Ovary (tissue), 9 donors: Measurements from ENCODE around the gene POLN. TPM values are rescaled to one million over a fixed set of nuclear protein-coding genes. Genes with fewer than 3 reads are reported as not detected.

Experiments used
- DNase-seq, 5 donors: peaks; one replicate each; pipeline ENCODE4 v3.0.0-alpha.2; 2019 to 2020
- H3K27ac ChIP-seq, 2 donors: fragments of 200-600 bp; one replicate each; pipeline versions ENCODE4 v1.5.1 to v1.8.0; 2019 to 2022
- H3K27me3 ChIP-seq: fragments of 200-600 bp; one replicate; pipeline ENCODE4 v1.8.0; 2022
- H3K36me3 ChIP-seq: fragments of 200-600 bp; sonication (generic); one replicate; pipeline ENCODE4 v1.5.1; 2019
- H3K4me1 ChIP-seq: one replicate; pipeline ENCODE4 v1.8.1; 2013; ENCODE audit warnings: mild to moderate bottlenecking, moderate library complexity; ENCODE audit not compliant: insufficient read depth
- H3K4me3 ChIP-seq: fragments of 200-600 bp; sonication (generic); one replicate; pipeline ENCODE4 v1.5.1; 2017
- H3K9me3 ChIP-seq, 2 donors: fragments of 200-600 bp in 1 of 2; sonication (generic) in 1 of 2; one replicate each; pipeline versions ENCODE4 v1.5.1 to v1.8.1; 2013 to 2019; ENCODE audit warnings: mild to moderate bottlenecking in 1 of 2, moderate library complexity in 1 of 2
- CTCF ChIP-seq, 3 donors: fragments of 450-650 bp in 2 of 3; fragments of 200-600 bp in 1 of 3; IDR thresholded peaks; one replicate each; pipeline versions ENCODE4 v1.5.1 to v1.8.0; 2016 to 2022; ENCODE audit warnings: antibody characterized with exemption in 3 of 3, mild to moderate bottlenecking in 1 of 3
- EP300 ChIP-seq: sonication (generic); formaldehyde crosslinking; IDR thresholded peaks from one replicate; pipeline ENCODE4 v1.6.1; 2017; ENCODE audit warnings: antibody characterized with exemption
- POLR2A ChIP-seq: fragments of 450-650 bp; IDR thresholded peaks from one replicate; pipeline ENCODE4 v1.6.1; 2017; ENCODE audit warnings: antibody characterized with exemption, mild to moderate bottlenecking, moderate library complexity
- WGBS, 3 donors: extraction: QIAGEN DNeasy Blood & Tissue Kit in 1 of 3; methylation state at CpG; one replicate each; pipeline versions ENCODE4 v1.1.5 to v1.1.7; 2013 to 2017; 5-methylcytosine and 5-hydroxymethylcytosine counted together
- intact Hi-C, 4 donors: fragments of 100-400 bp; cut with DNase I; formaldehyde crosslinking; loops; one replicate each; pipeline versions ENCODE4 v1.11.0 to v1.15.1; 2022 to 2023
- polyA plus RNA-seq, 2 donors: library from polyadenylated mRNA; stranded (reverse); fragments of 200-250 nt in 1 of 2; fragments of 350-450 nt in 1 of 2; fragmentation: Illumina TruSeq in 1 of 2; extraction: RNeasy Lipid Tissue Mini Kit (QIAGEN cat#74804) in 1 of 2; gene quantifications; one replicate each; pipeline ENCODE4 v1.2.3, GENCODE V29; 2013 to 2014
- total RNA-seq, 7 donors: library from RNA; depleted of rRNA in 2 of 7; stranded (reverse); fragments of >200 nt in 2 of 7; fragmentation: NEBNext Ultra II Directional in 3 of 7; extraction: Animal tissue kit (Norgen Biotek cat#: 25700) in 3 of 7; gene quantifications; one replicate each; pipeline versions ENCODE4 v1.1.0 to v1.2.4, GENCODE V29; 2016 to 2023
- donor health status: DM: no; HTN: no; CAD: no; lungs with moderate emphysema.
- donor health status: DM: no; HTN: no; CAD: no.
- donor health status: Bipolar disorder and iron deficiency.
- donor health status: DM: yes; HTN: yes; CAD: no.
- donor health status: DM: no; HTN: no; CAD: no.
- donor health status: DM: yes; HTN: yes; CAD: no.

Gene POLN
- total and polyA plus RNA-seq, 9 donors: 0.95 to 11.4 (median 3.1) TPM

GRCh38 chr4:2063557-2064275 lies 178.2 kb downstream of the POLN start:
- peaks cover 2% of the 10 kb centered on the region for H3K27me3 ChIP-seq
- no peaks in the 10 kb centered on the region for H3K4me1 ChIP-seq
- DNase-seq: peak in 1 of 5 donors; percentile 15
- no peaks in the 10 kb centered on the region for H3K9me3 ChIP-seq
- no peak overlapping the region for H3K27ac ChIP-seq
- intact Hi-C loops: no loop called here
- no peak overlapping the region for H3K4me3 ChIP-seq
- H3K36me3 ChIP-seq: no peaks in the 10 kb centered on the region
- 96 to 97% (median 97%) methylated on average over 47 to 53 of the region's 53 CpGs for WGBS, 3 donors
- TF ChIP-seq EP300 (no peak), POLR2A (no peak), CTCF (IDR thresholded peaks at IDR 0.05) (no peak)

- H3K9me3 ChIP-seq: no peaks in the 10 kb centered on the region
- WGBS, 3 donors: 68 to 76% (median 72%) methylated on average over 13 to 16 of the region's 16 CpGs
- TF ChIP-seq POLR2A: no peak
- no peak for TF ChIP-seq EP300
- TF ChIP-seq CTCF (IDR thresholded peaks at IDR 0.05): no peak
- H3K36me3 ChIP-seq: no peaks in the 10 kb centered on the region
- H3K4me1 ChIP-seq: peaks cover 2% of the 10 kb centered on the region
- intact Hi-C loops: no loop called here
- peaks cover 2% of the 10 kb centered on the region for H3K27me3 ChIP-seq
- DNase-seq: peak in 3 of 5 donors; percentile 19 to 34 (median 26)
- no peak overlapping the region for H3K27ac ChIP-seq
- H3K4me3 ChIP-seq: no peak overlapping the region
Observed at GRCh38 chr4:2062808-2063524, 179.0 kb downstream of the POLN start.

- intact Hi-C loops: no loop called here
- no peak overlapping the region for H3K27ac ChIP-seq
- WGBS, 3 donors: 87 to 94% (median 92%) methylated on average over 9 to 11 of the region's 11 CpGs
- H3K4me3 ChIP-seq: no peak overlapping the region
- H3K27me3 ChIP-seq: peaks cover 2% of the 10 kb centered on the region
- DNase-seq: peak in 1 of 5 donors; percentile 9
- H3K36me3 ChIP-seq: no peaks in the 10 kb centered on the region
- H3K9me3 ChIP-seq: no peaks in the 10 kb centered on the region
- H3K4me1 ChIP-seq: peaks cover 2% of the 10 kb centered on the region
- TF ChIP-seq CTCF (IDR thresholded peaks at IDR 0.05): no peak
- TF ChIP-seq EP300: no peak
- no peak for TF ChIP-seq POLR2A
Observed at GRCh38 chr4:2062168-2062807, 179.6 kb downstream of the POLN start.

- Histone ChIP-seq H3K4me1 (peaks cover 2% of the 10 kb centered on the region), H3K4me3 (no peak overlapping the region), H3K9me3 (no peaks in the 10 kb centered on the region), H3K36me3 (no peaks in the 10 kb centered on the region), H3K27ac (no peak overlapping the region), H3K27me3 (peaks cover 2% of the 10 kb centered on the region)
- peak in 2 of 5 donors; percentile 12 to 36 for DNase-seq
- WGBS, 3 donors: 72 to 82% (median 81%) methylated on average over 32 to 42 of the region's 42 CpGs
- TF ChIP-seq POLR2A: no peak
- TF ChIP-seq EP300: no peak
- no peak for TF ChIP-seq CTCF (IDR thresholded peaks at IDR 0.05)
- intact Hi-C loops: no loop called here
Observed at GRCh38 chr4:2061186-2062131, 180.5 kb downstream of the POLN start.
